Esophagus muscularis mucosa (tissue), 4 donors: ENCODE measurements around the gene WFDC5.

Experiments
- EP300 ChIP-seq: sonication (generic); formaldehyde crosslinking; IDR thresholded peaks from one replicate; pipeline ENCODE4 v1.6.1; 2017; ENCODE audit warnings: antibody characterized with exemption
- POLR2A ChIP-seq: fragments of 450-650 bp; IDR thresholded peaks from one replicate; pipeline ENCODE4 v1.6.1; 2017; ENCODE audit warnings: antibody characterized with exemption, moderate library complexity, mild to moderate bottlenecking, low read depth
- POLR2AphosphoS5 ChIP-seq, 2 donors: sonication (generic); formaldehyde crosslinking; IDR thresholded peaks; one replicate each; pipeline ENCODE4 v1.6.1; 2017; ENCODE audit warnings: antibody characterized with exemption in 2 of 2
- TF ChIP-seq, protein P1 (sequence below), 3 experiments: fragments of 200-600 bp in 2 of 3; fragments of 450-650 bp in 1 of 3; sonication (generic) in 2 of 3; IDR thresholded peaks; one replicate each; pipeline ENCODE4 v1.5.1; 2017 to 2019; ENCODE audit warnings: antibody characterized with exemption in 3 of 3, mild to moderate bottlenecking in 2 of 3, moderate library complexity in 1 of 3

- TF ChIP-seq, protein P1, sequence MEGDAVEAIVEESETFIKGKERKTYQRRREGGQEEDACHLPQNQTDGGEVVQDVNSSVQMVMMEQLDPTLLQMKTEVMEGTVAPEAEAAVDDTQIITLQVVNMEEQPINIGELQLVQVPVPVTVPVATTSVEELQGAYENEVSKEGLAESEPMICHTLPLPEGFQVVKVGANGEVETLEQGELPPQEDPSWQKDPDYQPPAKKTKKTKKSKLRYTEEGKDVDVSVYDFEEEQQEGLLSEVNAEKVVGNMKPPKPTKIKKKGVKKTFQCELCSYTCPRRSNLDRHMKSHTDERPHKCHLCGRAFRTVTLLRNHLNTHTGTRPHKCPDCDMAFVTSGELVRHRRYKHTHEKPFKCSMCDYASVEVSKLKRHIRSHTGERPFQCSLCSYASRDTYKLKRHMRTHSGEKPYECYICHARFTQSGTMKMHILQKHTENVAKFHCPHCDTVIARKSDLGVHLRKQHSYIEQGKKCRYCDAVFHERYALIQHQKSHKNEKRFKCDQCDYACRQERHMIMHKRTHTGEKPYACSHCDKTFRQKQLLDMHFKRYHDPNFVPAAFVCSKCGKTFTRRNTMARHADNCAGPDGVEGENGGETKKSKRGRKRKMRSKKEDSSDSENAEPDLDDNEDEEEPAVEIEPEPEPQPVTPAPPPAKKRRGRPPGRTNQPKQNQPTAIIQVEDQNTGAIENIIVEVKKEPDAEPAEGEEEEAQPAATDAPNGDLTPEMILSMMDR (IDR thresholded peaks at IDR 0.05), result no peak
- TF ChIP-seq POLR2A, result no peak
- TF ChIP-seq POLR2AphosphoS5 (IDR thresholded peaks at IDR 0.05), result no peak
- TF ChIP-seq EP300, result no peak
These were observed 47.4 kb downstream of the WFDC5 start for GRCh38 chr20:45067558-45067957.
